LNCAP (cell line): ENCODE measurements around the gene TTLL5.

Source experiments
- TF ChIP-seq, protein P1 (sequence below): fragments of 450-650 bp; IDR thresholded peaks from 2 replicates; pipeline ENCODE4 v1.5.1; 2017; ENCODE audit warnings: mild to moderate bottlenecking

Gene TTLL5

DNA sequence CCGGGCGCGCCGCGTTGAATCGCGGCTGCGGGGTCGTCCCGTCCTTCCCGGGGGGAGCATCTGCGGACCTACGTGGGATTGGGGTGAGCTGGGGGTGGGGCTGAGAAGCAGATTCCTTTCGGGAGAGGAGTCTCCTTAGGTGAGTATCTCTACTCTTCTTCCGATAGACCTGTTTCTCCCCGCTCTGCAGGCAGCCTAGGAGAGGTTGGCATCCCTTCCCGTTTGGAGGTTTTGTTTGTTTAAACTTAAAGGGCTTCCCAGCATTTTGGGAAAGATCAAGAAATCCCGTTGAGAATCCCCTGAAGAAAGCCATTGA, 411 bp downstream of the TTLL5 start:
- TF ChIP-seq, protein P1, sequence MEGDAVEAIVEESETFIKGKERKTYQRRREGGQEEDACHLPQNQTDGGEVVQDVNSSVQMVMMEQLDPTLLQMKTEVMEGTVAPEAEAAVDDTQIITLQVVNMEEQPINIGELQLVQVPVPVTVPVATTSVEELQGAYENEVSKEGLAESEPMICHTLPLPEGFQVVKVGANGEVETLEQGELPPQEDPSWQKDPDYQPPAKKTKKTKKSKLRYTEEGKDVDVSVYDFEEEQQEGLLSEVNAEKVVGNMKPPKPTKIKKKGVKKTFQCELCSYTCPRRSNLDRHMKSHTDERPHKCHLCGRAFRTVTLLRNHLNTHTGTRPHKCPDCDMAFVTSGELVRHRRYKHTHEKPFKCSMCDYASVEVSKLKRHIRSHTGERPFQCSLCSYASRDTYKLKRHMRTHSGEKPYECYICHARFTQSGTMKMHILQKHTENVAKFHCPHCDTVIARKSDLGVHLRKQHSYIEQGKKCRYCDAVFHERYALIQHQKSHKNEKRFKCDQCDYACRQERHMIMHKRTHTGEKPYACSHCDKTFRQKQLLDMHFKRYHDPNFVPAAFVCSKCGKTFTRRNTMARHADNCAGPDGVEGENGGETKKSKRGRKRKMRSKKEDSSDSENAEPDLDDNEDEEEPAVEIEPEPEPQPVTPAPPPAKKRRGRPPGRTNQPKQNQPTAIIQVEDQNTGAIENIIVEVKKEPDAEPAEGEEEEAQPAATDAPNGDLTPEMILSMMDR: no peak

DNA sequence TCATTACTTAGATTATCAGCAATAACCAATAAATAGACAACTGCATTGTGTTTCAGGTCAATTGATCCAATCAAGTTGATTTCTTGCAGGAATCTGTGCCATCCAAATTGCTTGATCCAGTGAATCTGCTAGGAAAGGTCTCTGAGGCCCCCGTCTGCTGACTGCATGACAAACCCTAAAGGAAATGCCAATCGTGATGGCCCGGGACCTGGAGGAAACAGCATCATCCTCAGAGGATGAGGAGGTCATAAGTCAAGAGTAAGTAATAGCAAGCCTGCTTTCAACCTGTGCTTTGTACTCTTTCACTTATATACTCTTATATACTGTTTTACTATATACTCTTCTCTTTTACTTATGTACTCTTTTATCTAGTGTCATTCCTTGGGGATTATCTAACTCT, 1.9 kb downstream of the TTLL5 start:
- TF ChIP-seq, protein P1: no peak

DNA sequence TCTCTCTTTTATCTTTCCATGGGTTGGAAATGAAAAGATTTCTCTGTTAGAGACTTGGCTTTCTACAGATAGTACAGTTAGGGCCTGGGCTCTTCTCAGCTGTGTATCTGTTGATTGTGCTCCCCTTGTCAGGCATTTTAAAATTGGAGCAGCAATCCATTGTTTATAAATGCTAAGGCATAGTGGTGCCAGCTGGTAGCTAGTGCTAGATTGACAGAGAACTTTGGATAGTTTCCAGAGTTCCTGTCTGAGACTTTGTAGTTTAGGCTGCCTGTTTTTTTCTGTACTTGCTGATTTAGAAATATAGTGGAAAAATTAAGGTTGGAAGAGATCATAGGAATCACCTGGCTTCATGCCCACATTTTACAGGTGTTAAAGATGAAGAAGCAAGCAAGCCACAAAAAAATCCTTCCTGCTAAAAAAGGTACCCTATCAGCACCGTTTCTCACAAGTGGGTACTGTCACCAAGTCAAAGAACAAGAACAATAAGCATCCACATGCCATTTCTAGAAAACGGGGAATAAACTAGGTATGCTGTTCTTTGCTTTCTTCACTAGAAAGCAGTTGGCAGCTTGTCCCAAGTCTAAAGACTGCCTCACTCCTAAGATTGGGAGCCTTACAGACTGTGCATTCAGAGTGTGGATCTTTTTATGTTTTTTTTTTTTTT, 6.2 kb downstream of the TTLL5 start:
- TF ChIP-seq, protein P1: no peak

DNA sequence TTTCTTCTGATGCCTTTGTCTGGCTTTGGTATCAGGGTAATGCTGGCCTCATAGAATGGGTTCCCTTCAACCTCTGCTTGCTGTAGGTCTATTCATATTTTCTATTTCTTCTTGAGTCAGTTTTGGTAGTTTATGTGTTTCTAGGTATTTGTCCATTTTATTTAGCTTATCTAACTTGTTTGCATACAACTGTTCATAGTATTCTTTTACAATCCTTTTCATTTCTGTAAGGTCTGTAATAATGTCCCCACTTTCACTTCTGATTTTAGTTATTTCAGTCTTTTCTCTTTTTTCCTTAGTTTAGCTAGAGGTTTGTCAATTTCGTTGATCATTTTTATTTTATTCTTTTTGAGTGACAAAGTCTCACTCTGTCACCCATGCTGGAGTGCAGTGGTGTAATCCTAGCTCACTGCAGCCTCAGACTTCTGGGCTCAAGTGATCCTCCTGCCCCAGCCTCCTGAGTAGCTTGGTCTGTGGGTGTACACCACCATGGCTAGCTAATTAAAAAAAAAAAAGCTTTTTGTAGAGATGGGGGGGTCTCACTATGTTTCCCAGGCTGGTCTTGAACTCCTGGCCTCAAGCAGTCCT, 11.7 kb downstream of the TTLL5 start:
- TF ChIP-seq, protein P1: no peak

DNA sequence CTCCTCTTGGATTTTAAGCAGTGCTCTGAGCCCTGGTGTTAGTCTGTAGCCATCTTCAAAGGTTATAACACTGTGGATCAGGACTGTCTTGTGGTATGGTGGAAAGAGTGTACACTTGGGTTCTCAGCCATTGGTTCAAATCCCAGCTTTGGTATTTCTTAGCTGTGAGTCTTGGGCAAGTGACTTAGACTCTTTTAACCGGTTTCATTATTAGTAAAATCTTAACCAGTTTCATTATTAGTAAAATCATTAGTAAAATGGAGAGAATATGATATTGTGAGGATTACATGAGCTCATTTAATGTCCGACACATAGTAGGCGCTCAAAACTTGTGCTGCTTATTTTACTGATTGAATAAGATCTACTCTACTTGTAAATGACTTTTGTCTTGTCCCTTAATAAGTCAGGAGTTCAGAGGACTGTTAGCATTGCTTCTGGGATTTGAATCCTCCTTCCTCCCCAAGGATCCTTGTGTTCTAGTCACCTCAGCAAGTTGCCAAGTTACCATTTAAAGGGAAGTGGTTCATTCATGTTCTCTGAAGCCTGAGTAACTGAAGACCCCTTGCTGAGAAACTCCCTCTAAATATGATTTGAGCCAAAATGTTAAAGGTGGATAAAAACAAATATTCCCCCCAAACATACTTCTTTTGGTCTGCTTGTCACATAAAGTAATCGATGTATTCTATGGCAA, 12.4 kb downstream of the TTLL5 start:
- TF ChIP-seq, protein P1: no peak

DNA sequence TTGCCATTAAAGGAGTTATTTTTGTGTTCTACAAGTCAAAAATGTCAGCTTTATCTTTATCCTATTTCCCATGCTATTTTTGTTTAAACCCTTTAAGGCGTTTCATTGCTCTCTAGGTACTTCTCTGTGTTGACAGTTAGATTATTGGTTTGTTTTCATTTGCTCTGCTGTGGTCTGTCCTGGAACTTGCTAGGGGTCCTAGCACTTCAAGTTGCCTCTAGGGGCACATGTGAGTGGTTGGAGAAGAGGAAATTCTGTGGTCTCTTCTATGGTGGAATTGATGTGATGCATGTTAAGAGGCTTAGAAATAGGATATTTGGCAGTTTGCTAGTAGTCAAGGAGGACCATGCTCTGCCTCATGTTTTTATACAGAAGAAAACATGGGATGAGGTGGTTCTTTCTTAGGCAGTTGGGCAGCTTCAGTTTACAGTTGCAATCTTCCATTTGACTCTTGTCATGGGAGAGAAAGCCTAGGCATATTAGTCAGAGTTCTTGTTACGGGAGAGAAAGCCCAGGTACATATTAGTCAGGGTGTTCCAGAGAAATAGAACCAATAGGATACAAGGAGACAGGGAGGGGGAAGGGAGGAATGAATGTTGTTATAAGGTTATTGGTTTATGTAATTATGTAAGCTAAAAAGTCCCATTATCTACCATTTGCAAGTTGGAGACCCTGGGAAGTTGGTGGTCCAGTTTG, 14.4 kb downstream of the TTLL5 start:
- TF ChIP-seq, protein P1: no peak

DNA sequence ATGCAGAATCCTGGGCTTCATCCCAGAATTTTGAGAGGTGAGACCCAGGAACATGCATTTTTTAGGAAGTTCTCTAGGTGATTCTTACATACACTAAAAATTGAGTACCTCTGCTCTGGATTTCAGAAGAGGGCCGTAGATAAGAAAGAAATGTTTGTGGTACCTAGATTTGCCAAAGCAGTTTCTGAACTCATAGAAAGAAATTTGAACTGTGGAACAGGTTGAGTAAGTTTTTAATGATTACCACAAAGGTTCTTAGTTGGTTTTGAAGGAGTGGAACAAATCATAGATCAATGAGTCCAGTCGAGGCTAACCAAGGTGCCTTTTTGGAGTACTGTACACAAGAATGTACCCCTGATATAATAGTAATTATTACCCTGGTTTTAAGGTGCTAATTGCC, 24.9 kb downstream of the TTLL5 start:
- TF ChIP-seq, protein P1: no peak
